ENCODE data around the gene ATAD3B.

- no peak for TF ChIP-seq POLR2AphosphoS5 (IDR thresholded peaks at IDR 0.05; ENCODE audit: insufficient read depth, low read depth, low read length)
- no peak for TF ChIP-seq CTCF (IDR thresholded peaks at IDR 0.05; ENCODE audit: extremely low read depth in 1 of 2, insufficient read depth in 1 of 2, low read depth in 1 of 2, low read length in 2 of 2)
- TF ChIP-seq EZH2 (IDR thresholded peaks at IDR 0.05; ENCODE audit: borderline replicate concordance, low read depth, low read length, severe bottlenecking), result no peak
- TF ChIP-seq POLR2A (IDR thresholded peaks at IDR 0.05; ENCODE audit: low read depth, low read length), result no peak
- TF ChIP-seq MYC (IDR thresholded peaks at IDR 0.05; ENCODE audit: low read depth, low read length), result no peak
Observed at GRCh38 chr1:1542766-1543705, 71.5 kb downstream of the ATAD3B start.
